H1 (cell line): Measurements from ENCODE around the gene TRIM60. TPM values are rescaled to one million over a fixed set of nuclear protein-coding genes. Genes with fewer than 3 reads are reported as not detected.

Experiments
- CTCF ChIA-PET: fragments of 300-600 bp; sonication (Branson Sonifier 250); formaldehyde crosslinking; loops from one replicate; lab custom pipeline; 2021; ENCODE audit not compliant: partially characterized antibody; lab: Charles Lee
- POLR2A ChIA-PET: fragments of 300-600 bp; sonication (Branson Sonifier 250); formaldehyde crosslinking; loops from one replicate; lab custom pipeline; 2021; ENCODE audit warnings: inconsistent platforms; ENCODE audit not compliant: partially characterized antibody; lab: Charles Lee
- DNase-seq, 2 experiments: peaks; one replicate each; pipeline versions ENCODE4 v3.0.0 to v3.0.0-alpha.2; 2010 to 2022; ENCODE audit warnings: low spot score in 2 of 2, low read depth in 1 of 2, mixed read lengths in 1 of 2
- FAIRE-seq: peaks from 2 replicates; lab custom pipeline; 2011; peaks lifted over from hg19 to GRCh38; lab: Jason Lieb, UNC
- H2AFZ ChIP-seq: 2 replicates; pipeline ENCODE4 v1.8.1; 2012; ENCODE audit warnings: low read length, inconsistent platforms
- H2AK5ac ChIP-seq: 2 replicates; pipeline ENCODE4 v1.6.1; 2013; ENCODE audit warnings: low read depth, low read length
- H2BK120ac ChIP-seq: replicated peaks from 2 replicates; pipeline ENCODE3; 2013; ENCODE audit warnings: low read depth, low read length, inconsistent platforms
- H2BK12ac ChIP-seq: 2 replicates; pipeline ENCODE4 v1.6.1; 2013; ENCODE audit warnings: low read depth, low read length
- H2BK15ac ChIP-seq: 2 replicates; pipeline ENCODE4 v1.6.1; 2013; ENCODE audit warnings: low read length
- H2BK20ac ChIP-seq: 2 replicates; pipeline ENCODE4 v1.6.1; 2013; ENCODE audit warnings: low read length
- H2BK5ac ChIP-seq: 2 replicates; pipeline ENCODE4 v1.6.1; 2013; ENCODE audit warnings: low read depth, low read length
- H3K14ac ChIP-seq: 2 replicates; pipeline ENCODE4 v1.6.1; 2013; ENCODE audit warnings: inconsistent platforms; ENCODE audit not compliant: insufficient read length
- H3K18ac ChIP-seq: 2 replicates; pipeline ENCODE4 v1.6.1; 2013; ENCODE audit warnings: low read length; ENCODE audit errors: extremely low read depth
- H3K23ac ChIP-seq: 2 replicates; pipeline ENCODE4 v1.6.1; 2013; ENCODE audit warnings: inconsistent platforms; ENCODE audit not compliant: insufficient read length
- H3K23me2 ChIP-seq: 2 replicates; pipeline ENCODE4 v1.6.1; 2013; ENCODE audit warnings: low read depth, low read length
- H3K27ac ChIP-seq: 2 replicates; pipeline ENCODE4 v1.6.1; 2011; ENCODE audit warnings: low read depth, low read length, inconsistent platforms
- H3K27me3 ChIP-seq, 4 experiments: replicated peaks in 1 of 4; 1 replicate in 1 of 4; 2 replicates in 3 of 4; pipeline versions ENCODE4 v1.6.1 to v1.8.1; 2011 to 2013; ENCODE audit warnings: low read length in 3 of 4, mild to moderate bottlenecking in 3 of 4, inconsistent platforms in 2 of 4, mixed read lengths in 2 of 4, moderate library complexity in 1 of 4; ENCODE audit not compliant: control insufficient read depth in 3 of 4, insufficient read depth in 3 of 4; ENCODE audit errors: extremely low read depth in 1 of 4
- H3K36me3 ChIP-seq, 4 experiments: 2 replicates each; pipeline versions ENCODE4 v1.6.1 to v1.8.1; 2011 to 2013; ENCODE audit warnings: mild to moderate bottlenecking in 4 of 4, low read length in 3 of 4, moderate library complexity in 2 of 4, control low read depth in 1 of 4, inconsistent platforms in 1 of 4; ENCODE audit not compliant: insufficient read depth in 4 of 4, control insufficient read depth in 2 of 4
- H3K4ac ChIP-seq: replicated peaks from 2 replicates; pipeline ENCODE3; 2013; ENCODE audit warnings: low read length, low read depth, mixed read lengths, inconsistent platforms; ENCODE audit not compliant: insufficient read length
- H3K4me1 ChIP-seq, 4 experiments: replicated peaks in 1 of 4; 1 replicate in 1 of 4; 2 replicates in 3 of 4; pipeline versions ENCODE4 v1.6.1 to v1.8.1; 2011 to 2013; ENCODE audit warnings: low read length in 3 of 4, inconsistent platforms in 2 of 4, mixed read lengths in 1 of 4; ENCODE audit not compliant: insufficient read depth in 4 of 4, control insufficient read depth in 3 of 4
- H3K4me2 ChIP-seq, 2 experiments: 2 replicates each; pipeline versions ENCODE4 v1.6.1 to v1.8.1; 2011 to 2013; ENCODE audit warnings: low read depth in 2 of 2, low read length in 2 of 2, control low read depth in 1 of 2, inconsistent platforms in 1 of 2, mild to moderate bottlenecking in 1 of 2; ENCODE audit not compliant: insufficient read depth in 1 of 2
- H3K4me3 ChIP-seq, 4 experiments: fragments of 200-600, 300-600 bp in 1 of 4; sonication (generic), shearing (Covaris generic), sonication (Bioruptor Twin) in 1 of 4; 2 replicates each; pipeline versions ENCODE4 v1.5.1 to v1.8.1; 2011 to 2016; ENCODE audit warnings: low read length in 4 of 4, low read depth in 3 of 4, control low read depth in 2 of 4, inconsistent platforms in 2 of 4, mild to moderate bottlenecking in 2 of 4, mixed read lengths in 1 of 4, moderate library complexity in 1 of 4; ENCODE audit not compliant: insufficient read depth in 2 of 4; ENCODE audit errors: extremely low read depth in 1 of 4
- H3K56ac ChIP-seq: replicated peaks from 2 replicates; pipeline ENCODE3; 2013; ENCODE audit warnings: low read depth, mild to moderate bottlenecking, mixed read lengths, low read length, inconsistent platforms; ENCODE audit not compliant: insufficient read length
- H3K79me1 ChIP-seq: 2 replicates; pipeline ENCODE4 v1.6.1; 2013; ENCODE audit warnings: low read depth, low read length, control low read depth
- H3K79me2 ChIP-seq, 2 experiments: 2 replicates each; pipeline versions ENCODE4 v1.6.1 to v1.8.1; 2012 to 2013; ENCODE audit warnings: low read length in 2 of 2, mild to moderate bottlenecking in 2 of 2, inconsistent platforms in 1 of 2; ENCODE audit not compliant: insufficient read depth in 2 of 2, control insufficient read depth in 1 of 2
- H3K9ac ChIP-seq, 4 experiments: replicated peaks in 1 of 4; 1 replicate in 1 of 4; 2 replicates in 3 of 4; pipeline versions ENCODE4 v1.6.1 to v1.8.1; 2011 to 2013; ENCODE audit warnings: low read depth in 3 of 4, low read length in 3 of 4, control low read depth in 2 of 4, mild to moderate bottlenecking in 2 of 4, moderate library complexity in 2 of 4, inconsistent platforms in 1 of 4; ENCODE audit errors: extremely low read depth in 1 of 4
- H3K9me3 ChIP-seq, 2 experiments: 2 replicates each; pipeline versions ENCODE4 v1.6.1 to v1.8.1; 2012 to 2013; ENCODE audit warnings: mild to moderate bottlenecking in 2 of 2, moderate library complexity in 2 of 2, control low read depth in 1 of 2, inconsistent platforms in 1 of 2, low read depth in 1 of 2, low read length in 1 of 2, mixed read lengths in 1 of 2; ENCODE audit not compliant: insufficient read depth in 2 of 2
- H4K20me1 ChIP-seq, 2 experiments: replicated peaks in 1 of 2; 2 replicates each; pipeline versions ENCODE3 to v1.8.1; 2011 to 2013; ENCODE audit warnings: inconsistent platforms in 2 of 2, low read length in 2 of 2, mild to moderate bottlenecking in 1 of 2; ENCODE audit not compliant: insufficient read depth in 2 of 2, control insufficient read depth in 1 of 2
- H4K5ac ChIP-seq: 2 replicates; pipeline ENCODE4 v1.6.1; 2013; ENCODE audit warnings: low read length, low read depth, mixed read lengths, inconsistent platforms; ENCODE audit not compliant: insufficient read length
- H4K8ac ChIP-seq: 2 replicates; pipeline ENCODE4 v1.8.0; 2013; ENCODE audit warnings: mild to moderate bottlenecking, moderate library complexity, low read length, inconsistent platforms; ENCODE audit not compliant: insufficient read depth; ENCODE audit errors: extremely low read depth
- H4K91ac ChIP-seq: replicated peaks from 2 replicates; pipeline ENCODE3; 2013; ENCODE audit warnings: low read length, mixed read lengths, inconsistent platforms; ENCODE audit not compliant: insufficient read length
- BACH1 ChIP-seq: IDR thresholded peaks from 2 replicates; pipeline ENCODE4 v1.6.1; 2012; ENCODE audit warnings: low read length, improper control_type of control experiment
- CBX8 ChIP-seq: fragments of 300-800, 300-1000 bp; sonication (generic); IDR thresholded peaks from 2 replicates; pipeline ENCODE4 v1.7.1; 2016; ENCODE audit warnings: low read depth, low read length, borderline replicate concordance
- GABPA ChIP-seq: IDR thresholded peaks from 2 replicates; pipeline ENCODE4 v1.6.1; 2011; ENCODE audit warnings: mild to moderate bottlenecking, low read length, moderate library complexity, borderline replicate concordance; ENCODE audit not compliant: insufficient read depth
- HDAC6 ChIP-seq: IDR thresholded peaks from one replicate; pipeline ENCODE4 v1.7.1; 2012; ENCODE audit warnings: low read depth, mild to moderate bottlenecking, inconsistent platforms, low read length, moderate library complexity
- JUN ChIP-seq: IDR thresholded peaks from 2 replicates; pipeline ENCODE4 v1.6.1; 2011; ENCODE audit warnings: low read depth, mild to moderate bottlenecking, improper control_type of control experiment, low read length
- KDM4A ChIP-seq: IDR thresholded peaks from one replicate; pipeline ENCODE4 v1.7.1; 2012; ENCODE audit warnings: low read depth, mild to moderate bottlenecking, moderate library complexity, low read length, inconsistent platforms; ENCODE audit not compliant: severe bottlenecking
- NANOG ChIP-seq: IDR thresholded peaks from 2 replicates; pipeline ENCODE4 v1.6.1; 2011; ENCODE audit warnings: low read length, low read depth, mild to moderate bottlenecking, inconsistent platforms; ENCODE audit not compliant: insufficient read depth, poor library complexity, severe bottlenecking
- PHF8 ChIP-seq: fragments of 200-600 bp; sonication (generic); conservative IDR thresholded peaks from 2 replicates; pipeline ENCODE4 v1.7.1; 2012; ENCODE audit warnings: low read depth, mild to moderate bottlenecking, inconsistent platforms, low read length, moderate library complexity
- RAD21 ChIP-seq, 2 experiments: IDR thresholded peaks in 1 of 2; conservative IDR thresholded peaks in 1 of 2; 2 replicates each; pipeline ENCODE4 v1.6.1; 2011; ENCODE audit warnings: low read depth in 2 of 2, low read length in 2 of 2, improper control_type of control experiment in 1 of 2, inconsistent platforms in 1 of 2, mild to moderate bottlenecking in 1 of 2, moderate library complexity in 1 of 2
- RFX5 ChIP-seq: IDR thresholded peaks from 2 replicates; pipeline ENCODE4 v1.6.1; 2011; ENCODE audit warnings: low read depth, low read length, improper control_type of control experiment, borderline replicate concordance
- RXRA ChIP-seq: IDR thresholded peaks from 2 replicates; pipeline ENCODE4 v1.6.1; 2011; ENCODE audit warnings: low read depth, mild to moderate bottlenecking, low read length, moderate library complexity; ENCODE audit not compliant: insufficient read depth
- SP1 ChIP-seq: IDR thresholded peaks from 2 replicates; pipeline ENCODE4 v1.6.1; 2011; ENCODE audit warnings: low read depth, low read length
- SP2 ChIP-seq: IDR thresholded peaks from 2 replicates; pipeline ENCODE4 v1.6.1; 2012; ENCODE audit warnings: mild to moderate bottlenecking, low read length, inconsistent platforms
- SUZ12 ChIP-seq: fragments of 200-600 bp; sonication (generic); IDR thresholded peaks from 2 replicates; pipeline ENCODE4 v1.6.1; 2012; ENCODE audit warnings: mild to moderate bottlenecking, inconsistent platforms, low read length, moderate library complexity, mixed read lengths
- TBP ChIP-seq: IDR thresholded peaks from 2 replicates; pipeline ENCODE4 v1.6.1; 2011; ENCODE audit warnings: low read depth, low read length, improper control_type of control experiment
- YY1 ChIP-seq: IDR thresholded peaks from 2 replicates; pipeline ENCODE4 v1.6.1; 2011; ENCODE audit warnings: low read depth, mild to moderate bottlenecking, low read length
- polyA plus RNA-seq, 7 experiments: library from polyadenylated mRNA; depleted of rRNA in 3 of 7; stranded (reverse) in 5 of 7; unstranded in 2 of 7; fragments of >200 nt in 5 of 7; fragments of 200-250 nt in 2 of 7; gene quantifications; 1 replicate in 5 of 7; 2 replicates in 1 of 7; 4 replicates in 1 of 7; pipeline versions ENCODE4 v1.2.1 to v1.2.3, GENCODE V29; 2011 to 2013; ENCODE audit warnings: missing spikeins in 2 of 7, mixed read lengths in 2 of 7
- total RNA-seq: library from RNA; stranded (reverse); fragmentation: NEBNext Ultra II Directional; extraction: Animal tissue kit (Norgen Biotek cat#: 25700); gene quantifications from 2 replicates; pipeline ENCODE4 v1.2.1, GENCODE V29; 2021

The TRIM60 gene
- total and polyA plus RNA-seq, 2 of the 8 experiments (the other 6 are each of a cell fraction or from before 2014, with no cell fraction given): not detected

- Histone ChIP-seq H2BK20ac (no peak overlapping the region), H3K27ac (no peak overlapping the region), H3K79me2 (no peaks in the 10 kb centered on the region), H3K9ac (no peak overlapping the region), H3K79me1 (no peaks in the 10 kb centered on the region), H2BK12ac (no peak overlapping the region), H4K8ac (no peak overlapping the region), H3K36me3 (no peaks in the 10 kb centered on the region), H2BK120ac (no peak overlapping the region), H2AFZ (no peak overlapping the region), H3K23ac (no peak overlapping the region), H3K56ac (no peak overlapping the region), H2BK15ac (no peak overlapping the region), H3K4me3 (no peak overlapping the region), H3K4me1 (no peaks in the 10 kb centered on the region), H2BK5ac (no peak overlapping the region), H3K4me2 (no peak overlapping the region), H4K5ac (no peak overlapping the region), H3K4ac (no peak overlapping the region), H4K91ac (no peak overlapping the region), H3K18ac (no peak overlapping the region), H3K23me2 (no peaks in the 10 kb centered on the region), H3K9me3 (no peaks in the 10 kb centered on the region; a peak in 1 of 4 replicates), H2AK5ac (no peak overlapping the region), H3K27me3 (no peaks in the 10 kb centered on the region), H4K20me1 (no peaks in the 10 kb centered on the region), H3K14ac (no peak overlapping the region)
- ChIA-PET CTCF (interaction anchor here (1.5 kb wide), 1 partner anchor 245 kb away, joined by 4 read pairs; no protein-coding TSS in a partner anchor), POLR2A (no interaction called here)
- DNase-seq: no peak
- no peak for FAIRE-seq
- TF ChIP-seq TBP: no peak
- TF ChIP-seq CBX8: no peak
- TF ChIP-seq RXRA: no peak
- no peak for TF ChIP-seq YY1
- TF ChIP-seq NANOG: no peak
- no peak for TF ChIP-seq SP2
- TF ChIP-seq SP1: no peak
- TF ChIP-seq RFX5: no peak
- no peak for TF ChIP-seq PHF8
- TF ChIP-seq HDAC6: no peak
- no peak for TF ChIP-seq GABPA
- TF ChIP-seq KDM4A: no peak
- no peak for TF ChIP-seq JUN
- TF ChIP-seq BACH1: no peak
- no peak for TF ChIP-seq RAD21 (IDR thresholded peaks at IDR 0.05 in 1 of 2, conservative IDR thresholded peaks at IDR 0.05 in 1 of 2; ENCODE audit: low read depth in 2 of 2, low read length in 2 of 2)
- no peak for TF ChIP-seq SUZ12
Measured at GRCh38 chr4:165013691-165014090, 18.1 kb upstream of the TRIM60 start.
